ENCODE measurements around the gene MMADHC.

Gene MMADHC

DNA sequence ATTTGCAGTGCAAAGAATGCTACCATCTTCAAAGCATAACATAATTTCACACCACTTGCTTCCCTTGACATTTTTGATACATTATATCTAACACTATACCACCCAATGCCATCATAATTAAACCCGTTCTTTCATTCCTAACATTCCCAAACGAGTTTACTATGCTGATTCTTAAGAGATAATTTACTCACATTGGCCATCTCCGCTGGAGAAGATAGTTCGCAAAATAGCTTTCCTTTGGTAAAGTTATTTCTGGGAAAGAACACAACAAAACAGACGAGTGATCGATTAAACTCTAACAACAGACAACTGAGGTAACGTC is 716 bp downstream of the MMADHC start:
- H3K4me3 ChIP-seq (ENCODE audit: low read depth, low read length) = peak overlapping the region; percentile 75
- ChIA-PET POLR2A (interaction anchor here (0.7 to 1.2 kb wide), 3 partner anchors 62 to 889 kb away, joined by 3 to 4 read pairs (median 3); no protein-coding TSS in a partner anchor), CTCF (interaction anchor here (0.9 to 3.1 kb wide), 9 partner anchors 9 to 1653 kb away, joined by 3 to 13 read pairs (median 5); no protein-coding TSS in a partner anchor)
- TF ChIP-seq, protein P1, sequence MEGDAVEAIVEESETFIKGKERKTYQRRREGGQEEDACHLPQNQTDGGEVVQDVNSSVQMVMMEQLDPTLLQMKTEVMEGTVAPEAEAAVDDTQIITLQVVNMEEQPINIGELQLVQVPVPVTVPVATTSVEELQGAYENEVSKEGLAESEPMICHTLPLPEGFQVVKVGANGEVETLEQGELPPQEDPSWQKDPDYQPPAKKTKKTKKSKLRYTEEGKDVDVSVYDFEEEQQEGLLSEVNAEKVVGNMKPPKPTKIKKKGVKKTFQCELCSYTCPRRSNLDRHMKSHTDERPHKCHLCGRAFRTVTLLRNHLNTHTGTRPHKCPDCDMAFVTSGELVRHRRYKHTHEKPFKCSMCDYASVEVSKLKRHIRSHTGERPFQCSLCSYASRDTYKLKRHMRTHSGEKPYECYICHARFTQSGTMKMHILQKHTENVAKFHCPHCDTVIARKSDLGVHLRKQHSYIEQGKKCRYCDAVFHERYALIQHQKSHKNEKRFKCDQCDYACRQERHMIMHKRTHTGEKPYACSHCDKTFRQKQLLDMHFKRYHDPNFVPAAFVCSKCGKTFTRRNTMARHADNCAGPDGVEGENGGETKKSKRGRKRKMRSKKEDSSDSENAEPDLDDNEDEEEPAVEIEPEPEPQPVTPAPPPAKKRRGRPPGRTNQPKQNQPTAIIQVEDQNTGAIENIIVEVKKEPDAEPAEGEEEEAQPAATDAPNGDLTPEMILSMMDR (IDR thresholded peaks at IDR 0.05; ENCODE audit: insufficient read depth, low read length, missing control alignments) = no peak
- no peak for DNase-seq (ENCODE audit: low read depth, low spot score)

DNA sequence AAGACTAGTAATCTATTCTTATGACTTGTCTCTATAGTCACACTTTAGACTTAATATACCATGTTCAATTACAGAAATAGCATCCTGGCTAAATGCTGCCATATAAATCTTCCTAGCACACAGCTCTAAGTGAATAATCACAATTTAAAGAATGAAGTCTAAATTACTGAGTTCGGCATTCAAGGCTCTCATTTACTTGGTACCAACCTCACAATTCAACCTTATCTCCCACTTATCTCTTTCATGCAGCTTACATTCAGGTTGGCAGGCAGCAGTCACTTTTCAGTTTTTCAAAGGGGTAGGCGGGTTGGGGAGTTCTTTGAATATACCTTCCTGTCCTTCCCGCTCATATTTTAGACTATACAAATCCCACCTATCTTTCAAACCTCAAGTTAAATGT is 1.5 kb downstream of the MMADHC start:
- CTCF ChIA-PET = interaction anchor here (0.9 to 3.1 kb wide), 7 partner anchors 9 to 1654 kb away, joined by 3 to 13 read pairs (median 6); no protein-coding TSS in a partner anchor
- POLR2A ChIA-PET = no interaction called here
- TF ChIP-seq, protein P1 (IDR thresholded peaks at IDR 0.05; ENCODE audit: insufficient read depth, low read length, missing control alignments) = no peak
- DNase-seq (ENCODE audit: low read depth, low spot score) = no peak
- peak overlapping the region; percentile 75 for H3K4me3 ChIP-seq (ENCODE audit: low read depth, low read length)

- TF ChIP-seq, protein P1 (IDR thresholded peaks at IDR 0.05; ENCODE audit: insufficient read depth, low read length, missing control alignments) = no peak
- H3K4me3 ChIP-seq (ENCODE audit: low read depth, low read length) = peak overlapping the region; percentile 12
- POLR2A ChIA-PET = interaction anchor here (0.7 kb wide), 1 partner anchor 157 kb away, joined by 3 read pairs; no protein-coding TSS in a partner anchor
- CTCF ChIA-PET = interaction anchor here (3.1 kb wide), 1 partner anchor 10 kb away, joined by 13 read pairs; no protein-coding TSS in a partner anchor
- no peak for DNase-seq (ENCODE audit: low read depth, low spot score)
Measured at GRCh38 chr2:149585166-149585885, 2.2 kb downstream of the MMADHC start.

DNA sequence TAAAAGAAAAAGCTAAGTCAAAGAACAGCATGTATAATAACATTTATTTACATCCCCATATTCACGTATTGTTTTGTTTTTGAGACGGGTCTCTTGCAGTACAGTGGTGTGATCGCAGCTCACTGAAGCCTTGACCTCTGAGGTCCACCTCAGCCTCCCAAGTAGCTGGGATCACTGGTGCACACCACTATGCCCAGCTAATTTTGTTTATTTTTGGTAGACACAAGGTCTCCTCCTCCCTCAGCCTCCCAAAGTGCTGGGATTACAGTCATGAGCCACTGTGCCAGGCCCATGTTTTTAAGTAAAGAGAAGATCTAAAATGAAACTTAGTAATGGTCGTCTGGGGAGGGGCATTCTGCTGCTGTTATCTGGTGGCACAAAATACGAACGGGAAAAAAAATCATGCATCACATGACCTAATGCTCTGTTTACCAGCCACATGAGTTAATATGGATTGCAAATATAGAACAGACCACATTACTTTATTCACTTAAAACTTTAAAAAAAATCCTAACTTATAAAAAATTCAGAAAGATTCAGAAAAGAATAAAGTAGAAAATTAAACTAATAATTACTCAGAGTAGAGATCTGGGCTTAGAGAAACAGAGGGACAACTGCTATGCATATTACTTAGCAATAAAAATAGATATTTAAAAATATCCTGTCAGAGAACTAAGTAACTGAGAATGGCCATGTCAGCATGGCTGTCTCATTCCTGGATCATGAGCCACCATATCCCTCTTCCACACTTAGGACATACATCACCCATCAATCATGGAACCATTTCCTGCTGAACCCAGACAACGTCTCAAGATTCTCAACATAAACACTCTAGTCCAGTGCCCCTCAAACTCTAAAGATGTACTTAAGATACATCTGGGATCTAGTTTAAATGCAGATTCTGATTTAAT is 7.3 kb downstream of the MMADHC start:
- TF ChIP-seq, protein P1 (IDR thresholded peaks at IDR 0.05; ENCODE audit: insufficient read depth, low read length, missing control alignments) = no peak
- no peak overlapping the region for H3K4me3 ChIP-seq (ENCODE audit: low read depth, low read length)
- ChIA-PET CTCF (interaction anchor here (1.3 to 1.6 kb wide), 2 partner anchors 563 to 1659 kb away, joined by 4 read pairs; no protein-coding TSS in a partner anchor), POLR2A (no interaction called here)
- DNase-seq (ENCODE audit: low read depth, low spot score) = no peak

DNA sequence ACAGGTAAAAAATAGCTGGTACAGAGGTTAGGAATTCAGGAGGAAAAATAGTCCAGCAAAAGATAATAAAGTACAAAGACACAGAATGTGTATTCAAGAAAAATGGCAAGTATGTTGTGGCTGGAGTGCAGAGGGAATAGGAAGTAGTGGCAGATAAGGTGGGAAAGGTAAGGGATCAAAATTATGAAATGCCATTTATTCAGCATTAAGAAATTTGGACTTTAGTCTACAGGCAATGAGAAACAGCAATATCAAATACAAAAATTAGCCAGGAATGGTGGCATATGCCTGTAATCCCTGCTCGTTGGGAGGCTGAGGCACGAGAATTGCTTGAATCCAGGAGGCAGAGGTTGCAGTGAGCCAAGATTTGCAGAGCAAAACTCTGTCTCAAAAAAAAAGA is 10.3 kb downstream of the MMADHC start:
- POLR2A ChIA-PET = no interaction called here

More for the DNA sequence above, 10.3 kb downstream of the MMADHC start:
- TF ChIP-seq, protein P1 (IDR thresholded peaks at IDR 0.05; ENCODE audit: insufficient read depth, low read length, missing control alignments) = no peak
- H3K4me3 ChIP-seq (ENCODE audit: low read depth, low read length) = no peak overlapping the region
- DNase-seq (ENCODE audit: low read depth, low spot score) = no peak
- CTCF ChIA-PET = interaction anchor here (0.6 to 1.7 kb wide), 4 partner anchors 9 to 1661 kb away, joined by 3 to 8 read pairs (median 6); no protein-coding TSS in a partner anchor
